Tibial artery (tissue), 4 donors: Measurements from ENCODE around the gene LLCFC1.

Experiments
- DNase-seq, 2 donors: peaks; one replicate each; pipeline ENCODE4 v3.0.0-alpha.2; 2019
- H3K27ac ChIP-seq, 2 donors: fragments of 200-600 bp; sonication (generic) in 1 of 2; 1 replicate in 1 of 2; 2 replicates in 1 of 2; pipeline ENCODE4 v1.5.1; 2018 to 2019; ENCODE audit warnings: mild to moderate bottlenecking in 1 of 2
- H3K27me3 ChIP-seq, 2 donors: fragments of 200-600 bp; sonication (generic) in 1 of 2; one replicate each; pipeline versions ENCODE4 v1.5.1 to v1.6.0; 2016 to 2019
- H3K36me3 ChIP-seq, 3 donors: fragments of 200-600 bp; sonication (generic) in 2 of 3; one replicate each; pipeline ENCODE4 v1.5.1; 2016 to 2019; ENCODE audit warnings: mild to moderate bottlenecking in 2 of 3
- H3K4me1 ChIP-seq, 4 donors: fragments of 200-600 bp; sonication (generic) in 2 of 4; 1 replicate in 3 of 4; 2 replicates in 1 of 4; pipeline ENCODE4 v1.5.1; 2016 to 2019
- H3K4me3 ChIP-seq, 2 donors: fragments of 200-600 bp; sonication (generic) in 1 of 2; 1 replicate in 1 of 2; 2 replicates in 1 of 2; pipeline ENCODE4 v1.5.1; 2018 to 2019; ENCODE audit warnings: mild to moderate bottlenecking in 2 of 2
- H3K9me3 ChIP-seq, 3 donors: fragments of 200-600 bp; sonication (generic) in 1 of 3; one replicate each; pipeline ENCODE4 v1.5.1; 2016 to 2019
- CTCF ChIP-seq, 2 experiments: fragments of 200-600 bp in 1 of 2; fragments of 450-650 bp in 1 of 2; IDR thresholded peaks; one replicate each; pipeline ENCODE4 v1.5.1; 2017 to 2019; ENCODE audit warnings: antibody characterized with exemption in 2 of 2, mild to moderate bottlenecking in 1 of 2, moderate library complexity in 1 of 2
- intact Hi-C: fragments of 100-400 bp; cut with DNase I; formaldehyde crosslinking; loops from one replicate; pipeline ENCODE4 v1.15.0; 2023; ENCODE audit warnings: low total_unique reads

The LLCFC1 gene

GRCh38 chr7:142935941-142936565 is 3.2 kb upstream of the LLCFC1 start:
- H3K4me1 ChIP-seq: no peaks in the 10 kb centered on the region
- TF ChIP-seq CTCF (IDR thresholded peaks at IDR 0.05): no peak
- no peak for DNase-seq
- H3K27me3 ChIP-seq: peaks cover 0 to 3% of the 10 kb centered on the region in 2 donors
- no peaks in the 10 kb centered on the region for H3K36me3 ChIP-seq
- no peaks in the 10 kb centered on the region for H3K9me3 ChIP-seq
- no peak overlapping the region for H3K27ac ChIP-seq
- H3K4me3 ChIP-seq: no peak overlapping the region
- intact Hi-C loops: no loop called here

GRCh38 chr7:142938611-142939010 is 673 bp upstream of the LLCFC1 start:
- Histone ChIP-seq H3K27ac (no peak overlapping the region), H3K9me3 (no peaks in the 10 kb centered on the region)
- intact Hi-C loops: no loop called here

GRCh38 chr7:142940966-142941535 is 1.8 kb downstream of the LLCFC1 start:
- intact Hi-C loops: no loop called here
- Histone ChIP-seq H3K9me3 (no peaks in the 10 kb centered on the region), H3K27me3 (peaks cover 0 to 7% of the 10 kb centered on the region in 2 donors), H3K36me3 (no peaks in the 10 kb centered on the region), H3K4me1 (no peaks in the 10 kb centered on the region), H3K27ac (no peak overlapping the region), H3K4me3 (no peak overlapping the region)
- no peak for DNase-seq
- no peak for TF ChIP-seq CTCF (IDR thresholded peaks at IDR 0.05)

More at GRCh38 chr7:142938611-142939010, 673 bp upstream of the LLCFC1 start:
- no peaks in the 10 kb centered on the region for H3K4me1 ChIP-seq
- no peak for DNase-seq
- H3K36me3 ChIP-seq: no peaks in the 10 kb centered on the region
- no peak for TF ChIP-seq CTCF (IDR thresholded peaks at IDR 0.05)
- H3K4me3 ChIP-seq: no peak overlapping the region
- peaks cover 0 to 10% of the 10 kb centered on the region in 2 donors for H3K27me3 ChIP-seq

- no peak overlapping the region for H3K4me3 ChIP-seq
- TF ChIP-seq CTCF (IDR thresholded peaks at IDR 0.05): no peak
- H3K27ac ChIP-seq: no peak overlapping the region
- H3K4me1 ChIP-seq: no peaks in the 10 kb centered on the region
- no peaks in the 10 kb centered on the region for H3K36me3 ChIP-seq
- no peak for DNase-seq
- H3K9me3 ChIP-seq: no peaks in the 10 kb centered on the region
- peaks cover 0 to 7% of the 10 kb centered on the region in 2 donors for H3K27me3 ChIP-seq
- intact Hi-C loops: no loop called here
Observed at GRCh38 chr7:142941541-142941940, 2.3 kb downstream of the LLCFC1 start.

- intact Hi-C loops: no loop called here
- Histone ChIP-seq H3K4me3 (no peak overlapping the region), H3K9me3 (no peaks in the 10 kb centered on the region), H3K36me3 (no peaks in the 10 kb centered on the region), H3K27me3 (peaks cover 0 to 7% of the 10 kb centered on the region in 2 donors), H3K4me1 (no peaks in the 10 kb centered on the region), H3K27ac (no peak overlapping the region)
- no peak for DNase-seq
- TF ChIP-seq CTCF (IDR thresholded peaks at IDR 0.05): no peak
Observed at GRCh38 chr7:142942746-142943145, 3.5 kb downstream of the LLCFC1 start.
